ENCODE measurements around the gene FOXJ3.

The FOXJ3 gene

DNA sequence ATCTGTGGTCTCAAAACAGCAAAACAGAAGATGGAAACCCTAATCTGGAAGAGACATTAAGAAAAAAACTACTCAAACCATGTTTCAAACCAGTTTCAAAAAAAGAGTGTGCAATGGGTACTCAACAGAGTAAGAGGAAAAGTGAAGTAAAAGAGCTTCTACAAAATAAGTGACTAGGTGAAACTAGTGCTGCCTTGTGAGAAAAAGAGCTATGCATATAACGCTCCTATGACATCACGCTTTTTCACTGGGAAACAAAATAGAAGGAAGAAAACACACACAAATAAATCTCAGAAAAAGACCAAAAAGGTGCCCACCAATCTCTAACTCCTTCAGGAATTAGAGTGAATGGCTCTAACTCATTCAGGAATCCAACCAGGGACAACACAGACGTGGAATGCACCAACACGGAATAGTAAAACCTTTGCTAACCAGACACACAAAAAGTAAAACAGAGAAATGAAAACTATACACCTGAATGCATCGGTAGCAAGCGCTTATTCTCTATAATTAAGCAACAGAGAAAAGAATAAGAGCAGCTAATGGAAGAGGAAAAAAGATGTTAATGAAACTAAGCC is 1.3 kb downstream of the FOXJ3 start:
- DNase-seq = no peak

DNA sequence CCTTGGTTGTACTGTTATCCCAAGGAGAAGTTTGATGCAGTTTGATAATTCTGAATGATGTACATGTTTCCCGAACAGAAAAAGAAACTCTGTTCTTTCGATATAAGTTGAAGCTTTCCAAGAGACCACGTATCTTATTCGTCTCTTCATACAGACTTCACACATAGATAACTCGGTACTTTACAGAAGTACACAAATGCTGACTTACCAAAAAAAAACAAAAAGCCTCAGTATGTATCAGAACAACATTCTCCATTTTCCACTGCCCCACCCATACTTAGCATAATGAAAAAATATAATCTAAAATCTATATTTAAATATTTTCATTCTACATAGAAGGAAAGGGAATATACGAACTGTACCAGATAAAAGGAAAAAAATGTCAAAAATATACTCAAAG is 2.2 kb downstream of the FOXJ3 start:
- no peak for DNase-seq

DNA sequence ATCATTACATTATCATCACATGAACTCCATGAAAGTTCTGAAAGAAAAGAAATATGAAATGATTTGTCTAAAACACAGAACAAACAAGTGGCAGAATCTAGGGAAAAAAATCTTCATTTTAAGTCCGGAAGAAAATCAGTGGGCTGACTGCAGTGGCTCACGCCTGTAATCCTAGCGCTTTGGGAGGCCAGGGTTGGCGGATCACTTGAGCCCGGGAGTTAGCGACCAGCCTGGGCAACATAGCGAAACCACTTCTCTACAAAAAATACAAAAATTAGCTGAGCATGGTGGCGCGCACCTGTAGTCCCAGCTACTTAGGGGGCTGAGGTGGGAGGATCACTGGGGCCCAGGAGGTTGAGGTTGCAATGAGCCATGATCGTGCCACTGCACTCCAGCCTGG is 4.8 kb downstream of the FOXJ3 start:
- no peak for DNase-seq

DNA sequence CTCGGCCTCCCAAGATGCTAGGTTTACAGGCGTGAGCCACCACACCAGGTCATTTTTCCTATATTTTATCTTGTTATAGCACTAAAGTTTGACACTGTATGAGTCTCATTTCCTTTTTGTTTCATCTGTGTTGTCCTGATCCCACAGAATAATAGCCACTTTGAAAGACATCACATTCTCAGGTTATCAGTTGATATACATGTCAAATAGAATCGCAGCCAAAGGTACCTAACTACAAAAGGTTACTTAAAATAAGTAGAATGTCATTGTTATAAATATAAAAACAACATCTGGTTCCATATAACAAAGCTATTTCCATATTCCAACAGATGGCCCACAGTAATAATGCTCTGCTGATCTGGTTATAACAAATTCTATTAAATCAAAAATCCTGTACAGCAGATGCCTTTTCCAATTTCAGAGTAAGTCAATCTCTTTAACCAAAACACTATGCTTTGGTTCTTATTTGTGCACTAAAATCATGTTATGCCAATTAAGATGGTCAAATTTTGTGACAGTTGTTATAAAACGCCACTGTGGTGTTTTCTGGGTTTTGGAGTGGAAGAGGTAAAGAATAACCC is 6.0 kb downstream of the FOXJ3 start:
- DNase-seq = no peak

DNA sequence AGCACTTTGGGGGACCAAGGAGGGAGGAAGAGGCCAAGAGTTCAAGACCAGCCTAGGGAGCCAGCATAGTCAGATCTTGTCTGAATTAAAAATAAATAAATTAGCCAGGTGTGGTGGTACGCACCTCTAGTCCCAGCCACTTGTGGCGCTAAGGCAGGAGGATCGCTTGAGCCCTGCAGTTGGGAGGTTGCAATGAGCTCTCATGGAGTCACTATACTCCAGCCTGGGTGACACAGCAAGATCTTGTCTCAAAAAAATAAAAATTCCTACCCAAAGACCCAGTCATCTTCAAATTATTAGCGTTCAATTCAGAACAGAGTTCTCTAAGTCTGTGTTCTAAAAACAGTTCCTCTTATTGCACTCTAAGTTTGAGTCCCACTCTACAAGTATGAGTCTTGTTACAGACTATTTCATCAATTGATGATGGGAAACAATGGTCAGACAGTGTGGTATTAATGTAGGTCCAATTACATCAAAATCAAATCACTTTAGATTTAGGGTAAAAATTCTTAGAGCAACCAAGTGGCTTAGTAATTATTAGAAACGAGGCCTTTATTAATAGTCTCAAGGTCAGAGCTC is 6.9 kb downstream of the FOXJ3 start:
- no peak for DNase-seq

DNA sequence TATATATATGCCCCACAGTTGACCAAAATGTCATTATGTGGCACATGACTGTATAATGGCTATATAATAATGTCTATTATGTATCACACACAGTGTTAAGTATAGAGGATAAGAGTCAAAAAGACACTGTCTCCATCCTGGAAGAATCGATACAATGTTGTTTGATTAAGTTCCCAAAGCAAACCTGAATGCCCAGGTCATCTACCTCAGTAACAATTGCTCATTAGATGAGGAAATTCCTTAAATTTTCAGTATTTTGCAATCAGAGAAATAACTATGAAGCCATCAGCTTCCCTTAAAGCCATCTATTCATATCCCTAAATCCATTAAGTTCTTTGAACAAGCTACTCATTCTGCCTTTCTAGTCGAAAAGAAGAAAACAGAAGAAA is 10.0 kb downstream of the FOXJ3 start:
- DNase-seq = no peak

DNA sequence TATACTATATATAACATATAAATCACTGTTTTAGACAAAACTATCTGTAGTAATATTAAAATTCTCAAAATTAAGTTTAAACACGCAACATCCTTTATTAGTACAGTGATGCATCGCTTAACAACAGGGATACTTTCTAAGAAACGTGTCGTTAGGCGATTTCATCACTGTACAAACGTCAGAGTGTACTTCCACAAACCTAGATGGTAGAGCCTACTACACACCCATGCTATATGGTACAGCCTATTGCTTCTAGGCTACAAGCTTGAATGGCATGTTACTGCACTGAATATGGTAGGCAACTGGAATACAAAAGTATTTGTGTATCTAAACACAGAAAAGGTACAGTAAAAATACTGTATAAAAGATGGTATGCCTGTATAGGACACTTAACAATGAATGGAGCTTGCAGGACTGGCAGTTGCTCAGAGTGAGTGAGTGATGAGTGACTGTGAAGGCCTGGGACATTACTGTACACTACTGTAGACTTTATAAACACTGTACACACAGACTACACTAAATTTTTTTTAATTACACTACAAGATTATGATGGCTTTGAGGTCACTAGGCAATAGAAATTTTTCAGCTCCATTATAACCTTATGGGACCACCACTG is 10.5 kb downstream of the FOXJ3 start:
- no peak for DNase-seq

DNA sequence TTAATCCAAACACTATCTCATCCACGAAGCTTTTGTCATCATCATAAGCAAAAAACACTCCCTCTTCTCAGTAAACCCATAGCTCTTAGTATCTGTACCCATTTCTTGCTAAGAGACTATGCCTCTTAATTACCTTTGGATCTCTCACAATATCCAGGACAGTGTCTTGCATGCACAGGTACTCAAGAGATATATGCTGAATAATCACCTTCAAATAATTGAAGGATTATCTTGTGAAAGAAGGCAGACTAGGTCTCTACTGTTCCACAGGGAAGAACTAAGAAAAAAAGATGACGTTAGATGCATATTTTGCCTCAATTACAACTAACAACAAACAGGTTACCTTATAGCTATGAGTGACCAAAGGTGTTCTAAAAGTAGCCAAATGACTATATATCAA is 11.5 kb downstream of the FOXJ3 start:
- no peak for DNase-seq

DNA sequence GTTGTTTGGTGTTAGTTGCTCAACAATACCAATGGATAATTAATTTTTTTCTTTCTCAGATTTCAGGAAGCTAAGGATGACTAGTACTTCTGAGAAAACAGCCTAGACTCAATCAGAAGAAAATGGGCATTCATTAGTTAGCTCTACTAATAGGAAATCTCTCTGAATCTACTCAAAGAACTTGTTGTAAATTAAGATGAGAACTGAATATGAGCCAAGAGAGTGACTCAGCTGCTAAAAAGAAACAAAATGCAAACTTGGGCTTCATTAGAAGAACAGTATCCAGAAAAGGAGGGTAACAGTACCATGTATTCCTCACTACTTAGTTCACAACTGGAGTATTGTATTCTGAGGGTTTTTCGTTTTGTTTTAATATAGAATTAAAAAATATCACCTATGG is 12.5 kb downstream of the FOXJ3 start:
- DNase-seq = no peak

DNA sequence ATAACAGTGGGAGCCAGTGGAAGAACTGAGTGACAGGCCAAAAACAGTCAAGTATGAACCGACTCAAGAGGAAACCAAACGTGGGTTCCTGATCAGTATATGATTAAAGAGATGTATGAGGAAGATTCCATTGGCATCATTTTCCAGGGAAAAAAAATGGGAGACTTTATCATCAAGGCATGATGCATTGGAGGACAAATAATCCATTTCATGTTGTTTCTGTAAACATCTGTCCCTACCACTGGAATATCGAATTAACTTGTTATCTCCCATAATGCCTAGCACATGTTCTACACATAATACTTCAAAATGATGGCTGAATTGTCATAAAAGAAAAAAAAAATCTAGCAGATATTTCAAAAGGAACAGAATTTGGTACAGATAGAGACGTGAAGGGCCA is 13.3 kb downstream of the FOXJ3 start:
- no peak for DNase-seq

DNA sequence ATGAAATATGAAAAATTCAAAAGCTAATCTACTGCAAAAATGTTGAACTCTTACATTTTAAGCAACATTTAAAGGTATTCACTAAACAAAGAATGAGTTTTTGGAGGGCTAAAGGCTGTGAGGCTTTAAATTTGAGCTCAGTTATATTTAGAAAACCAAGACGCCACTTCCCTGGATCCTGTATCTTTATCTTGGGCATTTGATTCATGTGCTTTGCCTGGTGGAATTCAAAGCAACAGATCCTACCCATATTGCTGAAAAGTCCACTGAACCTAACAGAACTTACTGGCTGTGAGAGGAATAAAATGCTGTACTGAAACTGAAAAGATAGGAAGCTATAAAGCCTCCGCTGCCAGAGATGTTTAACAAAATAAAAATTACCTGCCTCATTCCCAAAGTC is 14.3 kb downstream of the FOXJ3 start:
- DNase-seq = no peak

DNA sequence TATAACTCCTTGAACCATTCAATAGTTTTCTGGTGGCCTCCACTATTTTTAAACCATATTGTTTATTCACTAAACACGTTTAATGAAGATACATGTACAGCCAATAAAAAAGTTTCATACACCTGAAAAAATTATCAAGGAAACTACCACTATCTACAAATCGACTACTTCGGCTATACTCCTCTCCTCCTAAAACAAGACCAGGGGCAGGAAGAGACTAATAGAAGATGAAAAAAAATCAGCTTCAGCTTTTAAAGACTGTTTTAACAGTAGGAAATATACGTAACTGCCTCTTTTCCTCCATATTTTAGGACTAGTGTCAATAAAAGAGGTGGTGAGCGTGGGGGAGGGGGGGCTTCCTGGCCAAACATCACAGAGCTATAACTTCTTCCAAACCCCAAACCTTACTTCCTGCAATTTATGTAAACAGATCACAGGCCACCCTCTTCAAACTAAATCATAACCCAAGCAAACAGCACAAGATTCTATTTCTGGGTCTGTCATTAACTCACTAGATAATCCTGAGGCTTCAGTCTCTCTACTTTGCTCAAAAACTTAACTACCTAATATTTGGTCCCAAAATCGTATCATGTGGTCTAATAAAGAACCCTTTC is 15.1 kb downstream of the FOXJ3 start:
- DNase-seq = no peak

DNA sequence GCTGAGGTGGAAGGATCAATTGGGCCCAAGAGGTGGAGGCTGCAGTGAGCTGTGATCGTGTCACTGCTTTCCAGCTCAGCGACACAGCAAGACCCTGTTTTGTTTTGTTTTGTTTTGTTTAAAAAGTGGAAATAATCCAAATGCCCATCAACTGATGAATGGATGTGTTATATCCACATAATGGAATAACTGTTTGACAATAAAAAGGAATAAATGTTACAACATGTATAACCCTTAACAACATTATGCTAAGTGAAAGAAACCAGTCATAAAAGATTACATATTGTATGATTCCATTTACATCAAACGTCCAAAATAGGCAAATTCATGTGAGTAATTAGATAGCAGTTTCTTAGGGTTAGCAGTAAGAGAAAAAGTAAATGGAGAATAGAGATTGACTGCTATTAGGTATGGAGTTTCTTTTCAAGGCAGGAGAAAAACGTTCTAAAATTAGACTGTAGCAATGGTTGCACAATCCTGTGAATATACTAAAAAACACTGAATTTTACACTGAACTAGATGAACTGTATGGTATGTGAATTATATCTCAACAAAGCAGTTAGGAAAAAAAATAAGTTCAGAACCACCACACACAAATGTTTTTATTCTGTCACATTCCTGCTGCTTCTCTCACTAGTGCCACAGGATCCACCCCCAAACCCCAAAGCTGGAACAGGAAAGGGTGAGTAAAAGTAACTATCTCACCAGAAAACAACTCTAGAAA is 15.7 kb downstream of the FOXJ3 start:
- DNase-seq = no peak

DNA sequence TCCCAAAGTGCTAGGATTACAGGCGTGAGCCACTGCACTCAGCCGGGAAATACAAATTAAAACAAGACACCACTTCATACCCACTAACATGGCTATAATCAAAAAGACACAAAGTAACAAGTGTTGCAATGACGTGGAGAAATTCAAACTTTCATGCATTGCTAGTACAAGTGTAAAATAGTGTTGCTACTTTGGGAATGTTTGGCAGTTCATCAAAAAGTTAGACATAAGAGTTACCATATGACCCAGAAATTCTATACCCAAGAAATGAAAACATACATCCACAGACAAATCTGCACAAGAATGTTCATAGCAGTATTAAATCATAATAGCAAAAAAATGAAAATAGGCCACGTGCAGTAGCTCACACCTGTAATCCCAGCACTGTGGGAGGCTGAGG is 16.4 kb downstream of the FOXJ3 start:
- DNase-seq = no peak

DNA sequence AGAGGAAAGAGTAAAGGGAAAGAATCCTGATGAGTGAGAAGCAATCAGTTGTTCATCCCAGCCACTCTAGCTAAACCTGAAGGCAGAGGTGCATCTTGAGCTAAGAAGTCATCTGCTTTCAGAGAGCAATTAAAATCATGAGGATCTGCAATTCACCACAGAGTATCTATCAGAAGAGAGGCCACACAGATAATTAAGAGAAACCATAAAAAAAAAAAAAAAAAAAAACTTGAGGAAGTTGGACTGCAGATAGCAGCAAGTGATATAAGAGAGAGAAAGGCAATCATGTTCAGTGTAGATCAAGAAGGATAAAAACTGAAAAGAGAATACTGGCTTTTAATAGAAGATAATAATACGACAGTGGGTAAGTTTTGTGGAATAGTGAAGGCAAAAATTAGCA is 17.7 kb downstream of the FOXJ3 start:
- DNase-seq = no peak

DNA sequence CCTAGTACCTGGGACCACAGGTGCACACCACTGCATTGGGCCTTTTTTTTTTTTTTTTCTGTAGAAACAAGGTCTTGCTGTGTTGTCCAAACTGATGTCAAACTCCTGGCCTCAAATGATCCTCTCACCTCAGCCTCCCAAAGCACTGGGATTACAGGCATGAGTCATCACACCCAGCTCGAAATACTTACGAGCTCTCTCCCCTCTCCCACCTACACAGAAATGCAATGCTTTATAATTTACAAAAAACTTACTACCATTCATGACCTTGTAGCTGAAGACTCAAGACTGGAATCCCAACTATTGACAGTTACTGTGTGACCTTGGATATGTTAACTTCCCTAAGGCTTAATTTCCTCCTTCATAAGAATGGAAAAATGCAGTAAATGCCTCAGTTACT is 18.7 kb downstream of the FOXJ3 start:
- DNase-seq = no peak

DNA sequence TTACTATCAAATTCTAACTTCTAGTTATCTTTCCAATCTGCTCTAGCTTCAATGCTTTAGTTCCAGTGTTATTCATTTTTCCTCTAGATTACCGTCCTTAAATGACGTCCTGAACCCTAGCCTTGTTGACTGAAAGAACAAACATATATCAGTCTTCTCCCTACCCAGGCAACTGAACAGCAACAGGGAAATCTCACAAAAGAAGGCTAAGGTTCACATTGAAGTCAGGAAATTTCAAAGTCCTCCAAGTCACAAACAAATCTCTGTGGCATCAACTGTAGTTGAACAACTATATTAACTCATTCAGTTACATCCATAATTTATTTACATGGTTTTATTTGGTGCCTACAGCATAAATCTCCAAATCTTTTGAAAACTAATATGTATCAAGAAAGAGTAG is 19.5 kb downstream of the FOXJ3 start:
- no peak for DNase-seq

DNA sequence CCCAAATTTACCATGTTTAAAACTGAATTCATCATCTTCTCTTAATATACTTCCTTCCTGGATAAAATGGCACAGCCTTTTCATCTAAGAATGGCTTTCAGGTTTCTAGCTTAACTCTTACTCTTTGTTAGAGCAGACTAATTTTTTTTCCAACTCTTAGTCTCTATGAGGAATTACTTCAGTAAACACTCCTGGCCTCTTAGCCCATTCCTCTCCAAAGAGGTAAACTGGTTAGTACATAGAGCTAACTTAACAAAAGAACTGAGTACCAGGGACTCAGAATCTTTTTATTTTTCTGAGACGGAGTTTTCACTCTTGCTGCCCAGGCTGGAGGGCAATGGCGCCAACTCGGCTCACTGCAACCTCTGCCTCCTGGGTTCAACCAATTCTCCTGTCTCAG is 21.1 kb downstream of the FOXJ3 start:
- no peak for DNase-seq

DNA sequence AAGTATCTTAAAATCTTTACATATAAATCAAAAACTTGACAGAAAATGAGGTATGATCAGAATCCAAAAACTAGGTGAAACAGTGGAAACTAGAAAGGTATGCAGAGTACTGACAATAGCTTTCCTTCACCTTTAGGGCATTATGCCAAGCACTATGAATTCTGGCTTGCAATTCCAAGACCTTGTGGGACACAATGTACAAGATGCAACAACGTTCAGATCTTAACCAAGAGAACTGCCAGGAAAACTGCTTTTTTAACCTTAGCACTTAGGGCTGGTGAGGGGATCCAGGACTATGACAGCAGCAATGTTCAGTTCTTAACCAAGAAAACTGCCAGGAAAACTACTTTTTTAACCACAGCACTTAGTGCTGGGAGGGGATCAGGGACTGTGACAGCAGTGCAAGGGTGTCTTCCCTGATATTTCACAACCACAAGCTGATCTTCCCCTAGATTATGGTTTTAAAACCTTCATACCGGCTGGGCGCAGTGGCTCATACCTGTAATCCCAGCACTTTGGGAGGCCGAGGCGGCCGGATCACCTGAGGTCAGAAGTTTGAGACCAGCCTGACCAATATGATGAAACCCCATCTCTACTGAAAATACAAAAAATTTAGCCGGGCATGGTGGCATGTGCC is 22.3 kb downstream of the FOXJ3 start:
- DNase-seq = no peak

DNA sequence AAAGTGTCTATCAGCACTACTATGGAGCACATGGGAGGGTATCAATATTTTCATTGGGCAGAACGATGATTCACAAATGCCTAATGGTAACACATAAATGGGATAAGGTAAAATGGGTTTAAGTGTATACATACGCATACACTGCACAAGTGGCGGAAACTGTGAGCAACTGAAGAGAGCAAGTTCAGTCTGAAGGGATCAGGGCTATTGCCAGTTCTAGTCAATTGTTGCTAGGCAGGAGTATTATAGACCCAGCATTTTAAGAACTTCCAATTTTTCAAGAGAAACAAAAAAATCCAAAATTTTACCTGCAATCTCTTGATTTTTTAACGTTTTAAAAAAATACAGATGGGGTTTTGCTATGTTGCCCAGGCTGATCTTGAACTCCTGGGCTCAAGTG is 23.1 kb downstream of the FOXJ3 start:
- no peak for DNase-seq

DNA sequence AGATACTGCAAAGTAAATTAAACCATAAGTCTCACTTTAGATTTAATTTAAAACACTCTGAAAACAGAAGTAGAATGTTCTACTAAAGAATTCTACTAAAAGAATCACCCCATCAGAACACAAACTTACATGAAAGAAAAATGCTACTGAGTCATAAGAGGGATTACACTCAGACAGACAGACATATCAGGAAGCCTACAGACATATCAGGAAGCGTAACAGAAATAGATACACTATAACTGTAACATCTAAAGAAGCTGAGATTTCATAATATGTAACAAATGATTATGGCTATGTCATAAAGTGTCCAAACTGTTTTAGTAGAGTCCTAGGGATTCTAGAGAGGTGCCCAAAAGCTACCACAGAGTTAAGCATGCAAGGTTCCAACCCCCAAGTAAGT is 23.9 kb downstream of the FOXJ3 start:
- DNase-seq = no peak

DNA sequence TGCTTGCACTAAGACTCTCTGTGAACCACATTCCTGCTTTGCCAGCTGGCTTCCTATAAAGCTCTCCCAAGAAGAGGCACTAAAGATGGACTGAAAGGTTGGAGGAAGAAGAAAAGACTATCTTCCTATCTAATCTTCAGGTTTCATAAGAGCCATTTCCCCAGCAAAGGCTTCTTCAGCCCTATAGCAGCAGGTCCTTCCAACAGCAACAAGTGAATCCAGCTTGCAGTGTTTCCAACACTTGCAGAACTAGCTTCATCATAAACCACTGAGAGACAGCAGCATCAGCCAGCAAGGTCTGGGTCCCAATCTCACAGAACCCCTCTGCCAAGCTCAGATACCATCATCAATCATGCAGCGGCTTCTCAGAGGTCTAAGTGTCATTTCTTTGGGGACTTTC is 28.1 kb downstream of the FOXJ3 start:
- no peak for DNase-seq

DNA sequence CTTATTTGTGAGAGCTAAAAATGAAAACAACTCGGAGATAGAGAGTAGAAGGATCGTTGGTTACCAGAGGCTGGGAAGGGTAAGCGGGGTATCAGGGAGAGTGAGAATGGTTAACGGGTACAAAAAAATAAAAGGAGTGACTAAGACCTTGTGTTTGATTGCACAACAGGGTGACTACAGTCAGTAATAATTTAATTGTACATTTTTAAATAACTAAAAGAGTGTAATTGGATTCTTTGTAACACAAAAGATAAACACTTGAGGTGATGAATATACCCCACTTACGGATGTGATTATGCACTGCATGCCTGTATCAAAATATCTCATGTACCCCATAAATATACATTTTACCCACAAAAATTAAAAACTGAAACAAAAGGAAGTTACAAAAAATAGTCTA is 29.4 kb downstream of the FOXJ3 start:
- no peak for DNase-seq
